GM10266 (cell line): ENCODE data around the gene NID2.

Experiments
- DNase-seq: peaks from one replicate; pipeline ENCODE4 v3.0.0; 2012; ENCODE audit errors: extremely low spot score
- TF ChIP-seq, protein P1 (sequence below): IDR thresholded peaks from 2 replicates; pipeline ENCODE4 v1.5.1; 2012; ENCODE audit warnings: mild to moderate bottlenecking, low read depth; ENCODE audit not compliant: control insufficient read depth, insufficient read depth; ENCODE audit errors: missing control alignments

NID2 gene, protein sequence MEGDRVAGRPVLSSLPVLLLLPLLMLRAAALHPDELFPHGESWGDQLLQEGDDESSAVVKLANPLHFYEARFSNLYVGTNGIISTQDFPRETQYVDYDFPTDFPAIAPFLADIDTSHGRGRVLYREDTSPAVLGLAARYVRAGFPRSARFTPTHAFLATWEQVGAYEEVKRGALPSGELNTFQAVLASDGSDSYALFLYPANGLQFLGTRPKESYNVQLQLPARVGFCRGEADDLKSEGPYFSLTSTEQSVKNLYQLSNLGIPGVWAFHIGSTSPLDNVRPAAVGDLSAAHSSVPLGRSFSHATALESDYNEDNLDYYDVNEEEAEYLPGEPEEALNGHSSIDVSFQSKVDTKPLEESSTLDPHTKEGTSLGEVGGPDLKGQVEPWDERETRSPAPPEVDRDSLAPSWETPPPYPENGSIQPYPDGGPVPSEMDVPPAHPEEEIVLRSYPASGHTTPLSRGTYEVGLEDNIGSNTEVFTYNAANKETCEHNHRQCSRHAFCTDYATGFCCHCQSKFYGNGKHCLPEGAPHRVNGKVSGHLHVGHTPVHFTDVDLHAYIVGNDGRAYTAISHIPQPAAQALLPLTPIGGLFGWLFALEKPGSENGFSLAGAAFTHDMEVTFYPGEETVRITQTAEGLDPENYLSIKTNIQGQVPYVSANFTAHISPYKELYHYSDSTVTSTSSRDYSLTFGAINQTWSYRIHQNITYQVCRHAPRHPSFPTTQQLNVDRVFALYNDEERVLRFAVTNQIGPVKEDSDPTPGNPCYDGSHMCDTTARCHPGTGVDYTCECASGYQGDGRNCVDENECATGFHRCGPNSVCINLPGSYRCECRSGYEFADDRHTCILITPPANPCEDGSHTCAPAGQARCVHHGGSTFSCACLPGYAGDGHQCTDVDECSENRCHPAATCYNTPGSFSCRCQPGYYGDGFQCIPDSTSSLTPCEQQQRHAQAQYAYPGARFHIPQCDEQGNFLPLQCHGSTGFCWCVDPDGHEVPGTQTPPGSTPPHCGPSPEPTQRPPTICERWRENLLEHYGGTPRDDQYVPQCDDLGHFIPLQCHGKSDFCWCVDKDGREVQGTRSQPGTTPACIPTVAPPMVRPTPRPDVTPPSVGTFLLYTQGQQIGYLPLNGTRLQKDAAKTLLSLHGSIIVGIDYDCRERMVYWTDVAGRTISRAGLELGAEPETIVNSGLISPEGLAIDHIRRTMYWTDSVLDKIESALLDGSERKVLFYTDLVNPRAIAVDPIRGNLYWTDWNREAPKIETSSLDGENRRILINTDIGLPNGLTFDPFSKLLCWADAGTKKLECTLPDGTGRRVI (N-terminal part only)

DNA sequence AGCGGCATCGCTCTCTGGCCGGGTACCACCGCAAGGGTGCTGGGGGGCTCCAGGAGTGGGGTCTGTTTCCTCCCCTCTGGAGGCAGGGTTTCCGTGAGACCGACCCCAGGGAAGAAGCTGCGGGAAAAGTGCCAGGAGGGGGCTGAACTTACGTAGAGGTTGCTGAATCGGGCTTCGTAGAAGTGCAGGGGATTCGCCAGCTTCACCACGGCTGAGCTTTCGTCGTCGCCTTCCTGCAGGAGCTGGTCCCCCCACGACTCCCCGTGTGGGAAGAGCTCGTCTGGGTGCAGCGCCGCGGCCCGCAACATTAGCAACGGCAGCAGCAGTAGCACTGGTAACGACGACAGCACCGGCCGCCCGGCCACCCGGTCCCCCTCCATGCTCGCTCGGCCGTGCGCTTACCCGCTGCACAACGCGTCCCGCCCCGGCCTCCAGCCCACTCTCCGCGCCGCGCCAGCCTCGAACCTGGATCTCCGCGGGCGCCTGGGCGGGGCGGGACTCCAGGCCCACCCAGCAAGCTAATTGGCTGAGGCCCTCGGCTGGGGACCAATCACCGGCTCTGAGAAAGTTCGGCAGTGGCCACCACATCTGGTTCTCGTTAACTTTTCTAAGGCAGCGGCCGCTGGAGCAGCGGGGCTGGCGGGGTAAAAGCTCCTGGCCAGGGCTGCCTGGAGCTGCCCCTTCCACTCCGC is at the start of gene NID2:
Gene NID2, minus strand, starts transcription at position 445 of the 692 bp plus-strand sequence. Its CDS starts 65 bp downstream, at position 380.
- peak; percentile 55 for DNase-seq
- TF ChIP-seq, protein P1, sequence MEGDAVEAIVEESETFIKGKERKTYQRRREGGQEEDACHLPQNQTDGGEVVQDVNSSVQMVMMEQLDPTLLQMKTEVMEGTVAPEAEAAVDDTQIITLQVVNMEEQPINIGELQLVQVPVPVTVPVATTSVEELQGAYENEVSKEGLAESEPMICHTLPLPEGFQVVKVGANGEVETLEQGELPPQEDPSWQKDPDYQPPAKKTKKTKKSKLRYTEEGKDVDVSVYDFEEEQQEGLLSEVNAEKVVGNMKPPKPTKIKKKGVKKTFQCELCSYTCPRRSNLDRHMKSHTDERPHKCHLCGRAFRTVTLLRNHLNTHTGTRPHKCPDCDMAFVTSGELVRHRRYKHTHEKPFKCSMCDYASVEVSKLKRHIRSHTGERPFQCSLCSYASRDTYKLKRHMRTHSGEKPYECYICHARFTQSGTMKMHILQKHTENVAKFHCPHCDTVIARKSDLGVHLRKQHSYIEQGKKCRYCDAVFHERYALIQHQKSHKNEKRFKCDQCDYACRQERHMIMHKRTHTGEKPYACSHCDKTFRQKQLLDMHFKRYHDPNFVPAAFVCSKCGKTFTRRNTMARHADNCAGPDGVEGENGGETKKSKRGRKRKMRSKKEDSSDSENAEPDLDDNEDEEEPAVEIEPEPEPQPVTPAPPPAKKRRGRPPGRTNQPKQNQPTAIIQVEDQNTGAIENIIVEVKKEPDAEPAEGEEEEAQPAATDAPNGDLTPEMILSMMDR, result no peak

DNA sequence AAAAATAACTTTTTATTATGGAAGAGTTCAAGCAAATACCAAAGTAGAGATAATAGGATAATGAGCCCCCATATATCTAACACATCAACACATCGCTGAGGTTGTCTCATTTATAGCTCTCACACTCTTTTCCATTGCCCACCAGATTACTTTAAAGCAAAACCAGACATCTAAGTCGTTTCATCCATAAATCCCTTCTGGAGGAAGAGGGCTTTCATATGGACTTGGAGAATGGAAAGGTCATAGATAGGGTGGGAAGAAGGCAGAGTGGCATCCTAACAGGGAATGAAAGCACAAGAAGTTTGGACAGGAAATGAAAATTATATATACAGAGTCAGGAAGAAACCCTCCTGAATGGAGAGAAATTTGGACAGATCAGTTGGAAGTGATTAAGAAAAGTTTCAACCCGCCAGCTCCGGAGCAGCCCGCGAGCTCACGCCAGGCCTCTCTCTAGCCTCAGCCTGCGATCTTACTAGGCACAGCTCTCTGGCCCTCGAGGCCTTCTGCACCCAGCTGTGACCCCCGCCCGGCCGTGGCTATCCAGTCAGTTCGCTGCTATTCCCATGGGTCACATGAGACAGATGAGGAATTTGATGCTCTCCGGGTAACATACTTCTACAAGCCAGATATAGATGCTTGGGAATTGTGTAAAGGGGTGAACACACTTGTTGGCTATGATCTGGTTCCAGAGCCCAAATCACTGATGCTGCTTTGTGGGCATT is 48.4 kb upstream of the NID2 start:
- no peak for DNase-seq

DNA sequence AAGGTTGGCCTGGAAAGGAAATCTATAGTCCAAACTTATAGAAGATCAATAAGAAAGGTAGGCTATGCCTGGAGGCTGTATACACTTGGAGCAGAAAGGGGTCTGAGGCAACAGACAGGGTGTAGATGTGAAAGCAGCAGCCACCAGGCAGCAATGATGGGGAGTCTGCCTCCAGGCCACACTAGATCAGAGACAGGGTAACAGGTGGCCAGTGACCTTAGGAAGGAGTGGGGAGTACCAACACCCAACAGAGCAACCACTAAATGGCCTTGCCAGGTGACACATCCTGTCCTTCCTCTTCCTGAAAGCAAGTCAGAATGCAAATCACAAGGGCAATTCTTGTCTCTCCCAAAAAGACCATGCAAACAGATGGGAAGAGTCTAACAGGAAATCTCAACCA is 46.4 kb upstream of the NID2 start:
- TF ChIP-seq, protein P1, result no peak
- DNase-seq, result no peak

More for the DNA sequence above, 48.4 kb upstream of the NID2 start:
- TF ChIP-seq, protein P1, result no peak

DNA sequence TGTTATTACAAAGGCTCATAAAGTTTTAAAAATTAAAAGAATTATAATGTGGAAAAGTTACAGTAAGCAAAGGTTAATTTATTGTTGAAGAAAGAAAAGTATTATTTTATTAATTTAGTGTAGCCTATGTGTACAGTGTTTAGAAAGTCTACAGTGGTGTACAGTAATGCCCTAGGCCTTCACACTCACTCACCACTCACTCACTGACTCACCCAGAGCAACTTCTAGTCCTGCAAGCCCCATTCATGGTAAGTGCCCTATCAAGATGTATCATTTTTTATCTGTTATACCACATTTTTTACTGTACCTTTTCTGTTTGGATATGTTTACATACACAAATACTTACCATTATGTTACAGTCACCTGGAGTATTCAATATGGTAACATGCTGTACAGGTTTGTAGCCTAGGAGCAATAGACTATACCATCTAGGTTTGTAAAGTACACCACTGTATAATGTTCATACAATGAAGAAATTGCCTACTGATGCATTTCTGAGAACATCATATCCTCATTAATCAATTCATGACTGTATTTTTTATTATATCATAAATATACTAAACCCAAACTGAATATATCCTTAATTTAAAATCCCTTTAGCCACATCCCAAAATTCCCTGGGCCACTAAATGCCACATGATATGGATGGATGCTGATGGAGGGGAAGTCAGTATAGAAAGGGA is 43.6 kb upstream of the NID2 start:
- DNase-seq, result no peak
- TF ChIP-seq, protein P1, result no peak

DNA sequence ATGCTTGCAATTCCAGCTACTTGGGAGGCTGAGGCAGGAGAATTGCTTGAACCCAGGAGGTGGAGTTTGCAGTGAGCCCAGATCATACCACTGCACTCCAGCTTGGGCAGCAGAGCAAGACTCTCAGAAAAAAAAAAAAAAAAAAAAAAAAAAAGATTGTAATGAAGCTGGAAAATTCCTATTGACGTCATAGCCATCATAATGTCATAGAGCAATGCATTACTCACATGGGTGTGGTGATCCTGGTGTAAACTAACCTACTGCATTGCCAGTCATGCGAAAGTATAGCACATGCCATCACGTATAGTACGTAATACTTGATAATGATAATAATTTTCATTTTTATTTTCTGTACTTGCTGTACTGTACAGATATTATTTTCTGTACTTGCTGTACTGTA is 42.7 kb upstream of the NID2 start:
- no peak for DNase-seq

More for the DNA sequence above, 42.7 kb upstream of the NID2 start:
- TF ChIP-seq, protein P1, result no peak
